Parathyroid adenoma (tissue), 2 donors: ENCODE results near the gene OR2T6.

ENCODE experiments used
- H2AFZ ChIP-seq: fragments of 300-600 bp; sonication (generic); one replicate; pipeline ENCODE4 v1.7.0; 2017; ENCODE audit warnings: antibody characterized with exemption, mild to moderate bottlenecking
- H3K27ac ChIP-seq: fragments of 300-600 bp; sonication (generic); one replicate; pipeline ENCODE4 v1.7.0; 2017
- H3K27me3 ChIP-seq: fragments of 300-600 bp; sonication (generic); one replicate; pipeline ENCODE4 v1.7.0; 2017; ENCODE audit warnings: low read length; ENCODE audit not compliant: control insufficient read depth, insufficient read depth
- H3K36me3 ChIP-seq: fragments of 300-600 bp; sonication (generic); one replicate; pipeline ENCODE4 v1.7.0; 2017; ENCODE audit warnings: low read length; ENCODE audit not compliant: control insufficient read depth, insufficient read depth
- H3K4me1 ChIP-seq: fragments of 300-600 bp; sonication (generic); one replicate; pipeline ENCODE4 v1.7.0; 2017; ENCODE audit warnings: control low read depth
- H3K4me2 ChIP-seq: fragments of 300-600 bp; sonication (generic); one replicate; pipeline ENCODE4 v1.7.0; 2017; ENCODE audit warnings: low read length
- H3K4me3 ChIP-seq: fragments of 300-600 bp; sonication (generic); one replicate; pipeline ENCODE4 v1.7.0; 2017; ENCODE audit warnings: low read depth, low read length
- H3K79me2 ChIP-seq: fragments of 300-600 bp; sonication (generic); one replicate; pipeline ENCODE4 v1.7.0; 2017; ENCODE audit warnings: control low read depth
- H3K9ac ChIP-seq: fragments of 300-600 bp; sonication (generic); one replicate; pipeline ENCODE4 v1.7.0; 2017; ENCODE audit warnings: mild to moderate bottlenecking
- H3K9me3 ChIP-seq: fragments of 300-600 bp; sonication (generic); one replicate; pipeline ENCODE4 v1.7.0; 2017; ENCODE audit warnings: low read length; ENCODE audit not compliant: control insufficient read depth
- CTCF ChIP-seq: fragments of 300-600 bp; sonication (generic); IDR thresholded peaks from one replicate; pipeline ENCODE4 v1.7.0; 2017; ENCODE audit warnings: antibody characterized with exemption, mild to moderate bottlenecking
- donor health status: primary hyperparathyroidism.

The OR2T6 gene

GRCh38 chr1:248388426-248388825 is 12.9 kb downstream of the OR2T6 start:
- no peaks in the 10 kb centered on the region for H3K4me1 ChIP-seq
- H2AFZ ChIP-seq = no peak overlapping the region
- H3K27ac ChIP-seq = no peak overlapping the region
- H3K27me3 ChIP-seq = no peaks in the 10 kb centered on the region
- TF ChIP-seq CTCF = no peak
- H3K9me3 ChIP-seq = no peaks in the 10 kb centered on the region
- H3K79me2 ChIP-seq = no peaks in the 10 kb centered on the region
- no peaks in the 10 kb centered on the region for H3K36me3 ChIP-seq
- no peak overlapping the region for H3K4me2 ChIP-seq
- H3K4me3 ChIP-seq = no peak overlapping the region
- H3K9ac ChIP-seq = no peak overlapping the region

- no peak overlapping the region for H3K4me3 ChIP-seq
- TF ChIP-seq CTCF = no peak
- H3K79me2 ChIP-seq = no peaks in the 10 kb centered on the region
- no peaks in the 10 kb centered on the region for H3K9me3 ChIP-seq
- no peaks in the 10 kb centered on the region for H3K36me3 ChIP-seq
- H3K4me2 ChIP-seq = no peak overlapping the region
- H3K27me3 ChIP-seq = no peaks in the 10 kb centered on the region
- H2AFZ ChIP-seq = no peak overlapping the region
- H3K4me1 ChIP-seq = no peaks in the 10 kb centered on the region
- no peak overlapping the region for H3K27ac ChIP-seq
- no peak overlapping the region for H3K9ac ChIP-seq
Observed at GRCh38 chr1:248393050-248393449, 17.5 kb downstream of the OR2T6 start.

GRCh38 chr1:248402748-248403147 is 27.2 kb downstream of the OR2T6 start, which contains the start of gene OR2T1:
Gene OR2T1 (plus strand): TSS chr1:248403048. CDS start chr1:248406148, 3,100 bp downstream.
- Histone ChIP-seq H2AFZ (no peak within 1 kb of the TSS), H3K9ac (no peak within 1 kb of the TSS), H3K36me3 (no peaks in the 10 kb centered on the region), H3K27me3 (no peaks in the 10 kb centered on the region), H3K9me3 (no peaks in the 10 kb centered on the region), H3K4me1 (no peaks in the 10 kb centered on the region), H3K79me2 (no peaks in the 10 kb centered on the region), H3K27ac (no peak within 1 kb of the TSS), H3K4me3 (no peak within 1 kb of the TSS), H3K4me2 (no peak within 1 kb of the TSS)
- TF ChIP-seq CTCF = no peak

GRCh38 chr1:248404024-248404423 is 28.5 kb downstream of the OR2T6 start:
- TF ChIP-seq CTCF = no peak
- no peak overlapping the region for H3K9ac ChIP-seq
- H2AFZ ChIP-seq = no peak overlapping the region
- no peak overlapping the region for H3K4me2 ChIP-seq
- no peak overlapping the region for H3K4me3 ChIP-seq
- H3K27ac ChIP-seq = no peak overlapping the region
- no peaks in the 10 kb centered on the region for H3K4me1 ChIP-seq
- no peaks in the 10 kb centered on the region for H3K36me3 ChIP-seq
- no peaks in the 10 kb centered on the region for H3K79me2 ChIP-seq
- H3K9me3 ChIP-seq = no peaks in the 10 kb centered on the region
- no peaks in the 10 kb centered on the region for H3K27me3 ChIP-seq
